Muscle layer of duodenum (tissue), 2 donors: ENCODE results near the gene ANKRA2.

Source experiments
- H3K27ac ChIP-seq: one replicate; pipeline ENCODE4 v1.7.0; 2013; ENCODE audit warnings: mild to moderate bottlenecking, low read length
- H3K27me3 ChIP-seq: one replicate; pipeline ENCODE4 v1.7.0; 2013; ENCODE audit warnings: low read depth, mild to moderate bottlenecking, control low read depth, low read length
- H3K36me3 ChIP-seq, 2 donors: one replicate each; pipeline ENCODE4 v1.7.0; 2013; ENCODE audit warnings: low read length in 2 of 2, control low read depth in 1 of 2, mild to moderate bottlenecking in 1 of 2; ENCODE audit not compliant: insufficient read depth in 2 of 2, control insufficient read depth in 1 of 2
- H3K4me1 ChIP-seq, 2 donors: one replicate each; pipeline ENCODE4 v1.7.0; 2013; ENCODE audit warnings: low read length in 2 of 2, mild to moderate bottlenecking in 2 of 2, control low read depth in 1 of 2, moderate library complexity in 1 of 2; ENCODE audit not compliant: insufficient read depth in 2 of 2, control insufficient read depth in 1 of 2
- H3K4me3 ChIP-seq, 2 donors: one replicate each; pipeline ENCODE4 v1.7.0; 2013; ENCODE audit warnings: low read length in 2 of 2, low read depth in 1 of 2, mild to moderate bottlenecking in 1 of 2
- H3K9me3 ChIP-seq, 2 donors: one replicate each; pipeline ENCODE4 v1.7.0; 2013; ENCODE audit warnings: low read length in 2 of 2, control low read depth in 1 of 2, mild to moderate bottlenecking in 1 of 2; ENCODE audit not compliant: control insufficient read depth in 1 of 2
- donor health status: healthy.

The ANKRA2 gene

GRCh38 chr5:73544429-73545402 is 20.7 kb downstream of the ANKRA2 start:
- peaks cover 0 to 6% of the 10 kb centered on the region in 2 donors for H3K4me1 ChIP-seq
- H3K4me3 ChIP-seq = no peak overlapping the region
- no peak overlapping the region for H3K27ac ChIP-seq
- H3K36me3 ChIP-seq = no peaks in the 10 kb centered on the region
- no peaks in the 10 kb centered on the region for H3K27me3 ChIP-seq
- H3K9me3 ChIP-seq = no peaks in the 10 kb centered on the region

DNA sequence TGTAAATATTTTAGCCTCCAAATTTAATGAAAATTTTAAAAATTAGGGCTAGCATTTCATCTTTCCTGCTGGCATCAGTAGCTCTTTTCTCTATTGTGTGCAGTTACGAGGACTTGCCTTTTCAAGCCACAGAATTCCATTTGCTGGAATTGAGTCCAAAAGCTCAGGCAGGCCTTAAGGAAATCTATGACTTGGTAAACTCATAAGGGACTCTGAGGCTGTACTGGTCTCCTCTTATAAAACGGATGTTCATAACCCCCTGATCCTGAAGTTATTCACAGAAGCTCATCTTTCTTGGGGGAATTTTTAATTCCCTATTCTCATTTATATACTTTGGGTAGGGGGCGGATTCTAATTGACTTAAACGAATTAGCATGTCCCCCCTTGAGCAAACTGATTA is 23.4 kb downstream of the ANKRA2 start:
- Histone ChIP-seq H3K4me3 (no peak overlapping the region), H3K27me3 (no peaks in the 10 kb centered on the region), H3K9me3 (no peaks in the 10 kb centered on the region), H3K36me3 (no peaks in the 10 kb centered on the region), H3K27ac (peak overlapping the region; percentile 10), H3K4me1 (peaks cover 0 to 6% of the 10 kb centered on the region in 2 donors)

GRCh38 chr5:73540192-73540591 is 25.2 kb downstream of the ANKRA2 start:
- H3K9me3 ChIP-seq = no peaks in the 10 kb centered on the region
- no peaks in the 10 kb centered on the region for H3K27me3 ChIP-seq
- H3K27ac ChIP-seq = no peak overlapping the region
- H3K36me3 ChIP-seq = no peaks in the 10 kb centered on the region
- H3K4me3 ChIP-seq = no peak overlapping the region
- peaks cover 0 to 6% of the 10 kb centered on the region in 2 donors for H3K4me1 ChIP-seq

GRCh38 chr5:73539730-73540129 is 25.7 kb downstream of the ANKRA2 start:
- H3K27ac ChIP-seq = no peak overlapping the region
- H3K36me3 ChIP-seq = no peaks in the 10 kb centered on the region
- no peak overlapping the region for H3K4me3 ChIP-seq
- H3K4me1 ChIP-seq = peaks cover 0 to 6% of the 10 kb centered on the region in 2 donors
- H3K9me3 ChIP-seq = no peaks in the 10 kb centered on the region
- H3K27me3 ChIP-seq = no peaks in the 10 kb centered on the region

- H3K4me1 ChIP-seq = no peaks in the 10 kb centered on the region
- no peaks in the 10 kb centered on the region for H3K36me3 ChIP-seq
- H3K9me3 ChIP-seq = no peaks in the 10 kb centered on the region
- H3K4me3 ChIP-seq = no peak overlapping the region
- no peaks in the 10 kb centered on the region for H3K27me3 ChIP-seq
- H3K27ac ChIP-seq = no peak overlapping the region
Measured at GRCh38 chr5:73534971-73535370, 30.5 kb downstream of the ANKRA2 start.

DNA sequence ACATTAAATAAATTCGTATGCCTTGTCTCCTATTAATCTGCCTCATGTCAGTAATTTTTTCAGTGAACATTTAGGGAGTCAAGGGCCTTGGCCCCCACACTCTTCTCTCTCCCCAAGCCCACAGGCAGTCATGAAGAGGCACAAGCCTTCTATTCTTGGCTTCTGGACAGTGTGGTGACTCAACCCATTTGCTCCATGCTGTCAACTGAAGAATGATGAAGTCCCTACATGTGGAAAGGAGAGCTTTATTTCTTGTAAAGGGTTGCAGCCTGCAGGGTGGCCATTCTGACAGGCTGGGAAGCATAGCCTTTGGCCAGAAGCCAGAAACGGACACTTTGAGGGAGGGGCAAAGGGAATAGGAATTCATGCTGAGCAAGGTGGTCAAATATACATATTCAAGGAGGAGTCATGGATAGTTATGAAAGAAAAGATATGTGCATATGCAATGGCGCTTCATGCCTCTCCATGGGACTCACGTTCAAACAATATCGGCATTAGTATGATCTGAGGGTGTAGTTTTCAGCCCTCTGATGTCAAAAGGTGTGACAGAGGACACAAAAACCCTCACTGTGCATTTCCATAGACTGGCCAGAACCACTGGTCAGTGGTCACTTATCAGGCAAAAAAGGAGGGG is 31.3 kb downstream of the ANKRA2 start:
- Histone ChIP-seq H3K9me3 (no peaks in the 10 kb centered on the region), H3K27ac (no peak overlapping the region), H3K36me3 (no peaks in the 10 kb centered on the region), H3K4me3 (no peak overlapping the region), H3K4me1 (no peaks in the 10 kb centered on the region), H3K27me3 (no peaks in the 10 kb centered on the region)

GRCh38 chr5:73532195-73532594 is 33.2 kb downstream of the ANKRA2 start:
- no peaks in the 10 kb centered on the region for H3K36me3 ChIP-seq
- no peak overlapping the region for H3K4me3 ChIP-seq
- no peaks in the 10 kb centered on the region for H3K4me1 ChIP-seq
- no peaks in the 10 kb centered on the region for H3K27me3 ChIP-seq
- no peak overlapping the region for H3K27ac ChIP-seq
- H3K9me3 ChIP-seq = no peaks in the 10 kb centered on the region

DNA sequence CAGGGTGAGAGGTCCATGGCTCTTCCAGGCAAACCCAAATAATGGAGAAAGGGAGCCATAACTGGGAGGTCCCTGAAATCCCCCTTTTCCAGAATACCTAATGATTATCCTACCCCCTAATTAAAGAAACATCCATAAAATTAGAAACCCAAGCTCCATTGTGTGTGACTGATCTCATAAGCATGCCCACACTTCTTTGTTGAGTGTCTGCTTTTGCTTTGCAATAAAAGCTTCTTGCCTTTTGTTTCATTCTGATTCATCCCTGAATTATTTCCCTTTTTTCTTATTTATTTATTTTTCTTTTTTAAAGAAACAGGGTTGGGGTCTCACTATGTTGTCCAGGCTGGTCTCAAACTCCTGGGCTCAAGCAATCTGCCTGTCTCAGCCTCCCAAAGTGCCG is 34.1 kb downstream of the ANKRA2 start:
- Histone ChIP-seq H3K9me3 (no peaks in the 10 kb centered on the region), H3K27ac (no peak overlapping the region), H3K4me1 (no peaks in the 10 kb centered on the region), H3K36me3 (no peaks in the 10 kb centered on the region), H3K4me3 (no peak overlapping the region), H3K27me3 (no peaks in the 10 kb centered on the region)

- H3K27me3 ChIP-seq = no peaks in the 10 kb centered on the region
- H3K4me1 ChIP-seq = no peaks in the 10 kb centered on the region
- H3K9me3 ChIP-seq = no peaks in the 10 kb centered on the region
- H3K27ac ChIP-seq = no peak overlapping the region
- no peaks in the 10 kb centered on the region for H3K36me3 ChIP-seq
- no peak overlapping the region for H3K4me3 ChIP-seq
Measured at GRCh38 chr5:73529081-73529480, 36.4 kb downstream of the ANKRA2 start.

- no peaks in the 10 kb centered on the region for H3K27me3 ChIP-seq
- no peaks in the 10 kb centered on the region for H3K4me1 ChIP-seq
- no peaks in the 10 kb centered on the region for H3K9me3 ChIP-seq
- no peak overlapping the region for H3K27ac ChIP-seq
- no peaks in the 10 kb centered on the region for H3K36me3 ChIP-seq
- H3K4me3 ChIP-seq = no peak overlapping the region
Measured at GRCh38 chr5:73528248-73528647, 37.2 kb downstream of the ANKRA2 start.

GRCh38 chr5:73525606-73526203 is 39.7 kb downstream of the ANKRA2 start:
- H3K27me3 ChIP-seq = no peaks in the 10 kb centered on the region
- no peaks in the 10 kb centered on the region for H3K36me3 ChIP-seq
- no peaks in the 10 kb centered on the region for H3K9me3 ChIP-seq
- no peaks in the 10 kb centered on the region for H3K4me1 ChIP-seq
- H3K4me3 ChIP-seq = no peak overlapping the region
- H3K27ac ChIP-seq = no peak overlapping the region
